Natural killer cell treated with Interleukin-12 subunit alpha and Interleukin-12 subunit beta and Interleukin-15 and Interleukin-18, amount 100 ng/mL, for 72 hours (primary cell): ENCODE data around the gene IL17RE. TPM values are rescaled to one million over a fixed set of nuclear protein-coding genes. Genes with fewer than 3 reads are reported as not detected.
"Not testable (repeated sequence)": the region's sequence is repeated elsewhere in the genome, so short reads cannot be mapped to it uniquely, and the experiment has no call there.

Experiments
- ATAC-seq, 2 donors: fragments of 150-1000 bp; cut with Tn5 transposase in 1 of 2; sonication (Bioruptor Pico), chemical (Tn5 transposase) in 1 of 2; 2 replicates each; pipeline ENCODE4 v1.10.0; 2021
- DNase-seq: peaks from one replicate; pipeline ENCODE4 v3.0.0; 2022; ENCODE audit warnings: low spot score
- H3K27ac Mint-ChIP-seq, 2 donors: 1 replicate in 1 of 2; 2 replicates in 1 of 2; pipeline ENCODE4 v1.8.0; 2022; ENCODE audit warnings: mixed read lengths in 2 of 2, mild to moderate bottlenecking in 1 of 2, moderate library complexity in 1 of 2
- H3K27me3 Mint-ChIP-seq, 2 donors: 1 replicate in 1 of 2; 2 replicates in 1 of 2; pipeline ENCODE4 v1.8.0; 2022; ENCODE audit warnings: mixed read lengths in 2 of 2
- H3K36me3 Mint-ChIP-seq: one replicate; pipeline ENCODE4 v1.8.0; 2022; ENCODE audit warnings: mixed read lengths
- H3K4me1 Mint-ChIP-seq, 2 donors: 1 replicate in 1 of 2; 2 replicates in 1 of 2; pipeline ENCODE4 v1.8.0; 2022; ENCODE audit warnings: low read depth in 2 of 2, mixed read lengths in 2 of 2, mild to moderate bottlenecking in 1 of 2
- H3K4me3 Mint-ChIP-seq: one replicate; pipeline ENCODE4 v1.8.0; 2022; ENCODE audit warnings: mixed read lengths
- H3K9me3 Mint-ChIP-seq: 2 replicates; pipeline ENCODE4 v1.8.0; 2022; ENCODE audit warnings: mixed read lengths
- total RNA-seq, 2 donors: library from RNA; stranded (reverse); gene quantifications; one replicate each; pipeline ENCODE4 v1.2.3, GENCODE V29; 2022

Gene IL17RE
- total RNA-seq, 2 donors from 2014 or later: 0.48 to 1.9 TPM

DNA sequence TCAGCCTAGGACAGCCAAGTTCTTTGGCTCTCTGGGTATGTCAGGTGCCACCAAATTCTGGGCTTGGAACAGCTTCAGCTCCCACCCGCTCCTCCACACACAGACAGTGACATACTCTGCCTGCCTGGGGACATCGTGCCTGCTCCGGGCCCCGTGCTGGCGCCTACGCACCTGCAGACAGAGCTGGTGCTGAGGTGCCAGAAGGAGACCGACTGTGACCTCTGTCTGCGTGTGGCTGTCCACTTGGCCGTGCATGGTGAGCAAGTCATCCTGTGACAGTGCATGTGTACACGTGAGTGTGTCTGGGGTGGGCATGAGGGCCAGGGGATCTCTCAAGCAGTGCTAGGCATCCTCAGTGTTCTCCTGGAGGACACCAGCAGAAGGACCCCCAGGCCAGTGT lies 15.2 kb downstream of the IL17RE start:
- Mint-ChIP-seq H3K27me3 (peaks cover 0 to 6% of the 10 kb centered on the region in 2 donors), H3K4me1 (peaks cover 0 to 4% of the 10 kb centered on the region in 2 donors), H3K4me3 (no peak overlapping the region), H3K36me3 (no peaks in the 10 kb centered on the region), H3K27ac (no peak overlapping the region), H3K9me3 (no peaks in the 10 kb centered on the region)
- ATAC-seq (no peak), DNase-seq (no peak)

DNA sequence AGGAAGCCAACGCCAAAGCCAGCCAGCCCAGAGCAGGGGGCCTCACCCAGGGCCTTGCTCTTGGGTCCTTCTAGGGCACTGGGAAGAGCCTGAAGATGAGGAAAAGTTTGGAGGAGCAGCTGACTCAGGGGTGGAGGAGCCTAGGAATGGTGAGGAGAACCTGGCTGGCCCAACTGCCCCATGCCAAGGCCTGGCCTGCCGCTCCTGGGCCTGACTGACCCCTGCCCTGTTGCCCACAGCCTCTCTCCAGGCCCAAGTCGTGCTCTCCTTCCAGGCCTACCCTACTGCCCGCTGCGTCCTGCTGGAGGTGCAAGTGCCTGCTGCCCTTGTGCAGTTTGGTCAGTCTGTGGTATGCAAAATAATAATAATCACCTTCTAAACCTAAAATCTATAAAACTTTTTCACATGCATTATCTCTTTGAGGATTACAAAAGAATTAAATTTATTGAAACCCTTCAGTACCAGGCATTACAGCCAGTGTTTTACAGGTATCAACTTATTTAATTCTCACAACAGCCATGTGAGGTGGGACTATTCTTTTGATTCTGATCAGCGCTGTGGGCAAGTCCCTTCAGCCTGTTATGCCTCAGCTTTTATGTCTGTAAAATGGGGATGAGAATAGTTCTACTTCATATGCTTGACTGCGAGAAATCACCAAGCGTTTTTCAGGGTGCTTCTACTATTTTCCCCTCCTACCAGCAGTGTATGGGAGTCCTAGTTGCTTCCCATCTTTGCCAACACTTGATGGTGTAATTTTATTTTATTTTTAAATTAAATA lies 15.8 kb downstream of the IL17RE start:
- ATAC-seq (no peak), DNase-seq (no peak)
- Mint-ChIP-seq H3K27ac (no peak overlapping the region), H3K4me3 (no peak overlapping the region), H3K9me3 (no peaks in the 10 kb centered on the region), H3K36me3 (no peaks in the 10 kb centered on the region), H3K27me3 (peaks cover 0 to 6% of the 10 kb centered on the region in 2 donors), H3K4me1 (peaks cover 0 to 4% of the 10 kb centered on the region in 2 donors)

DNA sequence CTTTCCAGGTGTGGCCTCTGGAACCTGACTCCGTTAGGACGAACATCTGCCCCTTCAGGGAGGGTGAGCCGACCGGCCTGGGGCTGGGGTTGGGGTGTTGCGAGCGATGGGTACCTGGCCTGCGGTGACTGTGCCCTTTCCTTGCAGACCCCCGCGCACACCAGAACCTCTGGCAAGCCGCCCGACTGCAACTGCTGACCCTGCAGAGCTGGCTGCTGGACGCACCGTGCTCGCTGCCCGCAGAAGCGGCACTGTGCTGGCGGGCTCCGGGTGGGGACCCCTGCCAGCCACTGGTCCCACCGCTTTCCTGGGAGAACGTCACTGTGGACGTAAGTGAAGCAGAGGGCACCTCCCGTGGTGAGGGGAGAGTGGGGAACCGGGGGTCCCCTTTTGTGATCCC lies 25.5 kb downstream of the IL17RE start:
- Mint-ChIP-seq H3K4me1 (peaks cover 3 to 10% of the 10 kb centered on the region in 2 donors), H3K4me3 (no peak overlapping the region), H3K9me3 (no peaks in the 10 kb centered on the region), H3K27ac (no peak overlapping the region), H3K36me3 (no peaks in the 10 kb centered on the region), H3K27me3 (peaks cover 0 to 17% of the 10 kb centered on the region in 2 donors)
- ATAC-seq (no peak), DNase-seq (no peak)

- H3K27ac Mint-ChIP-seq: peak overlapping the region in 1 of 2 donors; percentile 76
- H3K9me3 Mint-ChIP-seq: no peaks in the 10 kb centered on the region
- no peaks in the 10 kb centered on the region for H3K36me3 Mint-ChIP-seq
- H3K4me3 Mint-ChIP-seq: no peak overlapping the region
- H3K27me3 Mint-ChIP-seq: no peaks in the 10 kb centered on the region
- DNase-seq: no peak
- no peak for ATAC-seq
- H3K4me1 Mint-ChIP-seq: peaks cover 23 to 35% of the 10 kb centered on the region in 2 donors
Observed at GRCh38 chr3:9930804-9931418, 28.3 kb downstream of the IL17RE start.

DNA sequence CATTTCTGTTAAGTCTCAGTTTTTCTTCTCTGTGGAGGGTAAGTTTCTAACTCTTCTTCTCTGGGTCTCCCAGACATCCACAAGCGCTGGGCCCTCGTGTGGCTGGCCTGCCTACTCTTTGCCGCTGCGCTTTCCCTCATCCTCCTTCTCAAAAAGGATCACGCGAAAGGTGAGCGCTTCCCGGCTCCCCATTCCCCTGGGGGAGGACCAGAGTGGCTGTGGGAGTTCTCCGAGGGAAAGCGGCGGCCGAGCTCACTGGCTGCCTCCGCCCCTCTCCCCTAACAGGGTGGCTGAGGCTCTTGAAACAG lies 29.8 kb downstream of the IL17RE start:
- Mint-ChIP-seq H3K27me3 (no peaks in the 10 kb centered on the region), H3K4me3 (peak overlapping the region; percentile 99), H3K9me3 (no peaks in the 10 kb centered on the region), H3K4me1 (peaks cover 31 to 37% of the 10 kb centered on the region in 2 donors), H3K27ac (peak overlapping the region; percentile 98 to 99), H3K36me3 (peaks cover 4% of the 10 kb centered on the region)
- ATAC-seq: no peak
- DNase-seq: no peak

DNA sequence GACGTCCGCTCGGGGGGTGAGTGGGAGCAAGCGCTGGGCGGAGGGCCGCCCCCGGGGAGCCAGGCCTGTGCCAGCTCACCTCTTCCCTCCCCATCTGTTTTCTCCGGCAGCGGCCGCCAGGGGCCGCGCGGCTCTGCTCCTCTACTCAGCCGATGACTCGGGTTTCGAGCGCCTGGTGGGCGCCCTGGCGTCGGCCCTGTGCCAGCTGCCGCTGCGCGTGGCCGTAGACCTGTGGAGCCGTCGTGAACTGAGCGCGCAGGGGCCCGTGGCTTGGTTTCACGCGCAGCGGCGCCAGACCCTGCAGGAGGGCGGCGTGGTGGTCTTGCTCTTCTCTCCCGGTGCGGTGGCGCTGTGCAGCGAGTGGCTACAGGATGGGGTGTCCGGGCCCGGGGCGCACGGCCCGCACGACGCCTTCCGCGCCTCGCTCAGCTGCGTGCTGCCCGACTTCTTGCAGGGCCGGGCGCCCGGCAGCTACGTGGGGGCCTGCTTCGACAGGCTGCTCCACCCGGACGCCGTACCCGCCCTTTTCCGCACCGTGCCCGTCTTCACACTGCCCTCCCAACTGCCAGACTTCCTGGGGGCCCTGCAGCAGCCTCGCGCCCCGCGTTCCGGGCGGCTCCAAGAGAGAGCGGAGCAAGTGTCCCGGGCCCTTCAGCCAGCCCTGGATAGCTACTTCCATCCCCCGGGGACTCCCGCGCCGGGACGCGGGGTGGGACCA lies 30.4 kb downstream of the IL17RE start:
- ATAC-seq: peak; percentile 88
- peaks cover 4% of the 10 kb centered on the region for H3K36me3 Mint-ChIP-seq
- H3K9me3 Mint-ChIP-seq: no peaks in the 10 kb centered on the region
- H3K4me3 Mint-ChIP-seq: peak overlapping the region; percentile 99
- peaks cover 32 to 37% of the 10 kb centered on the region in 2 donors for H3K4me1 Mint-ChIP-seq
- H3K27me3 Mint-ChIP-seq: no peaks in the 10 kb centered on the region
- peak; percentile 92 for DNase-seq
- H3K27ac Mint-ChIP-seq: peak overlapping the region; percentile 98 to 99

GRCh38 chr3:9933561-9934234 lies 31.1 kb downstream of the IL17RE start, which contains the start of gene CRELD1:
TSS of gene CRELD1 (plus strand) at chr3:9933834. CDS start at chr3:9934439, 605 bp downstream.
- Mint-ChIP-seq H3K27ac (peak within 1 kb of the TSS; percentile 98 to 99), H3K4me3 (peak within 1 kb of the TSS; percentile 99), H3K27me3 (no peaks in the 10 kb centered on the region), H3K4me1 (peaks cover 34 to 37% of the 10 kb centered on the region in 2 donors), H3K36me3 (peaks cover 4% of the 10 kb centered on the region), H3K9me3 (no peaks in the 10 kb centered on the region)
- ATAC-seq: peak; percentile 90 to 93
- peak; percentile 98 for DNase-seq

DNA sequence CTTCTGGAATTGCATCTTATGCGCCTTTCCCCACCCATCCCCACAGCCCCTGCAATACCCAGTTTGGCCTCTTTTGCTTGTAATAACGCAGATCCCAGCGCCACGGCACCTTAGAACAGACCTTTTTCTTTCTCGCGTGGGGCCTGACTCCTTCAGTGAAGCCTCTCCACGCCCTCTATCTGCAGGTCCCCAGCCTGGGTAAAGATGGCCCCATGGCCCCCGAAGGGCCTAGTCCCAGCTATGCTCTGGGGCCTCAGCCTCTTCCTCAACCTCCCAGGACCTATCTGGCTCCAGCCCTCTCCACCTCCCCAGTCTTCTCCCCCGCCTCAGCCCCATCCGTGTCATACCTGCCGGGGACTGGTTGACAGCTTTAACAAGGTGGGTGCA lies 31.6 kb downstream of the IL17RE start:
- H3K27me3 Mint-ChIP-seq: no peaks in the 10 kb centered on the region
- DNase-seq (no peak), ATAC-seq (no peak)
- peaks cover 4% of the 10 kb centered on the region for H3K36me3 Mint-ChIP-seq
- H3K4me3 Mint-ChIP-seq: peak overlapping the region; percentile 99
- H3K9me3 Mint-ChIP-seq: no peaks in the 10 kb centered on the region
- peaks cover 34 to 37% of the 10 kb centered on the region in 2 donors for H3K4me1 Mint-ChIP-seq
- H3K27ac Mint-ChIP-seq: peak overlapping the region; percentile 98 to 99

DNA sequence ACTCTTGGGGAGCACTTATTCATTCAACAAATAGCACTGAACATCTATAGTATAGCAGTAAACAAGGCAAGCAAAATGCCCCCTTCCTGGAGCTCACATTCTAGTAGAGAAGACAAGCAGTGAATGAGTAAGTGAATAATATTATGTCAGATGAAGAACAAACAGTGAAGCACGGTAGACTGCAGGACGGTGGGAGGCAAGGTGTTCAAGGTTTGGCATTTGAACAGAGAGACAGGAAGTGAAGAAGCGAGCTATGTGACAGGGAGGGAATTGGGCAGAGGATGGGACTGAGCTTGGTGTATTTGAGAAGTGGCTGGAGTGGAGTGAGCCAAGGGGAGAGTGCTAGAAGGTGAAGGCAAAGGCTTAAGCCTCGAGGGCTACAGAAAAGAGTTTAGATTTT lies 32.3 kb downstream of the IL17RE start:
- Mint-ChIP-seq H3K27ac (peak overlapping the region; percentile 98 to 99), H3K9me3 (no peaks in the 10 kb centered on the region), H3K4me1 (peaks cover 34 to 37% of the 10 kb centered on the region in 2 donors), H3K4me3 (peak overlapping the region; percentile 99), H3K36me3 (peaks cover 4% of the 10 kb centered on the region), H3K27me3 (no peaks in the 10 kb centered on the region)
- ATAC-seq: no peak
- DNase-seq: no peak

DNA sequence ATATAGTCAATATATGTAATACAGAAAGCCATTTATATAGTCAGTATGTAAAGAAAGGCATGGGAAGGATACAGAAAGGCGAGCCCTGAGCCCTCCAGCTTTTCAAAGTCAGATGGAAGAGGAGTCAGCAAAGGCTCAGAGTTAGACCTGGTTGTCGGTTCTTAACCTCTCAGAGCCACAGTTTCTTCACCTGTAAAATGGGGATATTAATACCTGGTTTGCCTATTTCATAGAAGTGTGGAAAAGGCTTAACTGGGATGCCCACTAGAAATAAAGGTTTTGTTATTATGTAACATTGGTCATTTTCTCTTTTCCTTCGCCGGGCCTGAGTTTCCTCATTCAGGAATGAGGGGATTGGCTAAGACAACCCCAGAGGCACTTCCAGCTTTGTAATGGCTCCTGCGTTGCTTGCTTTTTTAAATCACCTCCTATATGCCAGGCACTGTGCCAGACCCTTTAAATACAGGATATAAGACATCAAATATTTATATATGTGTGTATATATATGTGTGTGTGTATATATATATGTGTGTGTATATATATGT lies 33.4 kb downstream of the IL17RE start:
- DNase-seq (no peak), ATAC-seq (no peak)
- Mint-ChIP-seq H3K4me1 (peaks cover 34 to 37% of the 10 kb centered on the region in 2 donors), H3K4me3 (peak overlapping the region; percentile 99), H3K27me3 (no peaks in the 10 kb centered on the region), H3K9me3 (no peaks in the 10 kb centered on the region), H3K36me3 (peaks cover 4% of the 10 kb centered on the region), H3K27ac (peak overlapping the region in 1 of 2 donors; percentile 98)

- no peak overlapping the region for H3K4me3 Mint-ChIP-seq
- no peaks in the 10 kb centered on the region for H3K9me3 Mint-ChIP-seq
- DNase-seq: no peak
- ATAC-seq: no peak
- no peaks in the 10 kb centered on the region for H3K27me3 Mint-ChIP-seq
- H3K36me3 Mint-ChIP-seq: peaks cover 4% of the 10 kb centered on the region
- H3K27ac Mint-ChIP-seq: no peak overlapping the region
- peaks cover 27 to 30% of the 10 kb centered on the region in 2 donors for H3K4me1 Mint-ChIP-seq
Observed at GRCh38 chr3:9937486-9938238, 35.0 kb downstream of the IL17RE start.

GRCh38 chr3:9938966-9939365 lies 36.3 kb downstream of the IL17RE start:
- ATAC-seq (no peak), DNase-seq (no peak)
- Mint-ChIP-seq H3K27ac (no peak overlapping the region), H3K4me1 (peaks cover 21 to 27% of the 10 kb centered on the region in 2 donors), H3K27me3 (no peaks in the 10 kb centered on the region), H3K9me3 (no peaks in the 10 kb centered on the region), H3K4me3 (no peak overlapping the region), H3K36me3 (peaks cover 4% of the 10 kb centered on the region)

GRCh38 chr3:9939906-9940305 lies 37.3 kb downstream of the IL17RE start:
- not testable (repeated sequence) for H3K36me3 Mint-ChIP-seq, H3K9me3 Mint-ChIP-seq, DNase-seq, H3K4me3 Mint-ChIP-seq, H3K27ac Mint-ChIP-seq, H3K27me3 Mint-ChIP-seq, ATAC-seq
- peaks cover 12 to 20% of the 10 kb centered on the region in 2 donors for H3K4me1 Mint-ChIP-seq
